Subcutaneous adipose tissue (tissue), 4 donors: ENCODE measurements around the gene EVL. TPM values are rescaled to one million over a fixed set of nuclear protein-coding genes. Genes with fewer than 3 reads are reported as not detected.

ENCODE experiments used
- total RNA-seq, 4 donors: library from RNA; depleted of rRNA; stranded (reverse); fragments of >200 nt; gene quantifications; one replicate each; pipeline ENCODE4 v1.1.0, GENCODE V29; 2016
- TF ChIP-seq, protein P1 (sequence below): fragments of 450-650 bp; IDR thresholded peaks from one replicate; pipeline ENCODE4 v1.5.1; 2016; ENCODE audit warnings: low read depth, mild to moderate bottlenecking, control low read depth, antibody characterized with exemption, moderate library complexity

The EVL gene
- total RNA-seq, 4 donors from 2014 or later, result 36.7 to 108 (median 46.5) TPM

DNA sequence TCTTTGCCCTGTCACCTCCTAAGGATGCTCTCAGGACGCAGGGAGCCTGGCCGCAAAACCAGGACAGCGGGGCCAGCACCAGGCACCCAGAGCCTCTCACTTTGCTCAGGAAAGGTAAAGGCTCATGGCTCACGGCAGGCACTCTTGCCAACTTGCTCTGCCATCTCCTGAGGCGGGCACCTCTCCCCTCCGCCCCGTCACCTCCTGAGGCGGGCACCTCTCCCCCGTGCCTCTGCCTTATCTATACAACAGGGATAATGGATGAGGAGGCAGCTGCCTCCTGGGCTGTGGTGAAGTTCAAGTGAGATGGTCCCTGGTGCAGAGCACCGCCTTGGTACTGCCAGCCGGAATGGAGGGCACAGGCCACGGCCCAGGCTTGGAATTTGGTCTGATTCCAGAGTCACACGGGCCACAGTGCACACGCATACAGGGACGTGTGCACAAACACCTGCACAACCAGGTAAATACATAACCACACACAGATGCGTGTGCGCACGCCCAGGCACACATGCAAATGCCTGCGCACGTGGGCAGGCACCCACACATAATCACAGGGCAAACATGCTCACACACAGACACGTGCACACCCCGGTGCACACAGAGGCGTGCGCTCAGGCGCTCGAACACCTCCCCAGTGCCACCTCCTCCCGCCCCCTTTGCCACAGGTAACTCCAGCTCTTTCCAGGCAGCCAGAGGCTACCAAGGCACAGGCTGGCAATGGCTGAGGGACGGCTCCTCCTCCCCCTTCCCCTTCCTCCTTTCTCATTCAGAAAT is 82.7 kb downstream of the EVL start:
- TF ChIP-seq, protein P1, sequence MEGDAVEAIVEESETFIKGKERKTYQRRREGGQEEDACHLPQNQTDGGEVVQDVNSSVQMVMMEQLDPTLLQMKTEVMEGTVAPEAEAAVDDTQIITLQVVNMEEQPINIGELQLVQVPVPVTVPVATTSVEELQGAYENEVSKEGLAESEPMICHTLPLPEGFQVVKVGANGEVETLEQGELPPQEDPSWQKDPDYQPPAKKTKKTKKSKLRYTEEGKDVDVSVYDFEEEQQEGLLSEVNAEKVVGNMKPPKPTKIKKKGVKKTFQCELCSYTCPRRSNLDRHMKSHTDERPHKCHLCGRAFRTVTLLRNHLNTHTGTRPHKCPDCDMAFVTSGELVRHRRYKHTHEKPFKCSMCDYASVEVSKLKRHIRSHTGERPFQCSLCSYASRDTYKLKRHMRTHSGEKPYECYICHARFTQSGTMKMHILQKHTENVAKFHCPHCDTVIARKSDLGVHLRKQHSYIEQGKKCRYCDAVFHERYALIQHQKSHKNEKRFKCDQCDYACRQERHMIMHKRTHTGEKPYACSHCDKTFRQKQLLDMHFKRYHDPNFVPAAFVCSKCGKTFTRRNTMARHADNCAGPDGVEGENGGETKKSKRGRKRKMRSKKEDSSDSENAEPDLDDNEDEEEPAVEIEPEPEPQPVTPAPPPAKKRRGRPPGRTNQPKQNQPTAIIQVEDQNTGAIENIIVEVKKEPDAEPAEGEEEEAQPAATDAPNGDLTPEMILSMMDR, result no peak

DNA sequence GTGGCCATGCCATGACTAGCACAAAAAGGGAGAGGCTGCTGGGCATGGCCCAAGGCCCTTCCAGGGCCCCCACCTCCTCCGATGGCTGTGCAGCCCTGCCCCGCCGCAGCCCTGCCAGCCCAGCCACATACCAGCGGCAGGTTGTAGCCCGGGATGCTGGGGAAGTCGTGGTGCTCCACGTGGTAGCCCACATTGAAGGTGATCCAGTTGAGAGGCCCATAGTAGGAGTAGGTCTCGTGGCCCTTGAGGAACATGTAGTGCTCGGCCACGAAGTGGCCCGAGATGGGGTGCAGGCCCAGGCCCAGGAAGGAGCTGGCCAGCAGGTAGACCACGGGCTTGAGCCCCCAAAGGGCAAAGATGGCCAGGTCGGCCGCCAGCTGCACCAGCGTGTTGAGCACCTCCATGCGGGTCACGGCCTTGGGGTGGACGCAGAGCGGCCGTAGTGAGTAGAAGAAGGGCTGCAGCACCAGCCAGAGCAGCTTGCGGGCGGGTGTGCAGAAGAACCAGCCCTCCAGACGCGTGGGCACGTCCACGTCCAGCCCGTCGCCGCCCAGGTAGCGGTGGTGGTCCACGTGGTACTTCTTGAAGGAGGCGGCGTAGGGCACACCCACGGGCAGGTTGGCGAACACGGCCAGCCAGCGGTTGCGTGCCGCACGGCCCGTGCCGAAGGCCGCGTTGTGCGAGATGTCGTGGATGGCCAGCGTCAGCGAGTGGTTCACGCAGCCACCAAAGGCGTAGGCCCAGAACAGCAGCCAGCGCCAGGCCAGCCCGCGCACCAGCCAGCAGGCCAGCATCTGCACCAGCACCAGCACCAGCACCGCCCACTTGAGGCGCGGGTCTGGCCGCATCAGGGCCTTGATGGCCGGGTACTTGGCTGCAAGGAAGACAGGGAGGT is 83.9 kb downstream of the EVL start:
- TF ChIP-seq, protein P1, result no peak

DNA sequence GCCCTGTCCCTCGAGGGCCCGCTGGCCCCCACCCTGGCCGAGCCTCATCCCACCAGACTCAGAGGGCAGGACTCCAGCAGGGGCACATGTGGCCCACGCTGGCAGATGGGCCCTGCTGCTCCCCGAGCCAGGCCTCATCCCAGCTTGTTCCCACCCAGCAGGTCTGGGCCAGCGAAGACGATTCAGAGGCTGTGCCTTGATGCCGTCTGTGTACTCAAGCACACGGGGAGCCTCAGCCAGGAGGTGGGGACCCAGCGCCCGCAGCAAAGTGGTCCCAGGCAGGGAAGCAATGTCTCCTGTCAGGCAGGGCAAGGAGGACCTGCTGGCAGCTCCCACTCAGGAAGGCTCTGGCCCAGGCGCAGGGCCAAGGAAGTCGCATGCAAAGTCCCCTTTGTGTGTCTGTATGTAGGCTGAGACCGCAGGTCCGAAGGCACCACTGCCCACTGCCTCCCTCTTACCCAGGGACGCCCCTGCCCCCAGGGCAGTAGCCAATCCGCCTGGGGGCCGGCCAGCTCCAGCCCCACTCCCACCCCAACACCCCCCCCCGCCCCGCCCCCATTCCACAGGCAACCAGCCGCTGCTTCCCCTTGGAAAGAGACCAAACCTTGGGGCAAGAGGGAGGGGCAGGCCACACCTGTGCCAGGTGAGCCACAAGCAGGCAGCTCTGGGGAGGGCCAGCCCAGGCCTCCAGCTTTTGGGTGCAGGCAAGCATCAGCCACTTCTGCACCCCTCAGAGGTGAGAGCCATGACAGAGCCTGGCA is 84.8 kb downstream of the EVL start:
- TF ChIP-seq, protein P1, result no peak

DNA sequence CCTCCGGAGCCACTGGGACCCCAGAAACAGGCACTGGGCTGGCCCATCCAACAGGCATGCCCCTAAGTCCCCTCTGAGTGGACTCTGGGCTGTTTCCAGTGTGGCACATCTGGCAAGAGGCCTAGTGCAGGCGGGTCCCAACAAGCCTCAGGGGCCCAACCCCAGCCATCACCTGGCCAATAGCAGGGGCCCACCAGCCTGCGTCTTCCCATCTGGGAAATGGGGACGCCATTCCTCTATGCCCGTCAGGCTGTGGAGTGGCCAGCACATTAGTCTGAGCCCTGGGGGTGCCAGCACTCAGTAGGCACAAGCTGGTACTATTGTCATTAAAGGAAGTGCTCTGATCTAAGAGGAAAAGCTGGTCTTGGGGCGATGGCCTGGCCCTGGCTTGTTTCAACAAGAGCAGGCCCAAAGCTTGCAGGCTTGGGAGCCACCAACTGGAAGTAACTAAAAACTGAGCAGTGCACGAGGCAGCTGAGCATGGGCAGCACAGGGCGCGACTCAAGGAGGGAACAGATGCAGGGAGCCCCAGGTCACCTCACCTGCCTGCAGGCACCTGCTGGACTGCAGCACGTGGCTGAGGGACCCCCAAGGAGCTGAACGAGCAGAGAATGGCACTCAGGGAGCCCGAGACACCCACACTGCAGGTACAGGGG is 85.8 kb downstream of the EVL start:
- TF ChIP-seq, protein P1, result no peak

DNA sequence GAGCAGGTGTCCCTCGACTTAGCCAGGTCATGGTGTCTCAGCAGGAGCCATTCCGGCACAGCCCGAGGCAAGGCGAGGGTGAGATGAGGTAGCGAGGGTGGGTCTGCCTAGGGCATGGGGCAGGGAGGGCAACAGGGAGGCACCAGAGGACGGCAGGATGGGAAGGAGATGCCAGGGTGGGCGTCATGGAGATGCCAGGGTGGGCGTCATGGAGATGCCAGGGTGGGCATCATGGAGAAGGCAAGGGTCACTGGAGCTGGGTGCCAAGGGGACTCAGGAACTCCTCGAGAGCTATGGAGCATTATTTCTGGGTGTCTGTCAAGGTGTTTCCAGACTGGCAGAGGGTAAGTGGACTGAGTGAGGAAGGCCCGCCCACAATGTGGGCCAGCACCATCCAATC is 86.9 kb downstream of the EVL start:
- TF ChIP-seq, protein P1, result no peak

DNA sequence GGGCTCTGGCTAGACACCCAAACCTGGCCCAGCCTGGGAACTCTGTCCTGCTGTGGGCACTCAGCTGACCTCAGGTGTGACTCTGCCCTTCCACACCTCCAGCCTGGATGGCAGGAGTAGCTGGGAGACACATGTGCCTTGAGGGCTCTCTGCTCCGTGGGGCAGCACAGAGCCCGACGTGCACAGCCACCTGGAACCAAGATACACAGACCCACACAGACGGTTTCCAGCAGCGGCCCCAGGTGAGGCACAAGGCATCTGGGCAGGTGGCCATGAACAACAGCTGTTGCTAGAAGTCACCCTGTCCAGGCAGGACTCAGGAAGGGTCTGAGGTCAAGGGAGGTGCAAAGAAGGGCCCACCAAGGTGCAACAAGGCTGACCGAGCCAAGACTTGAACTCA is 88.3 kb downstream of the EVL start:
- TF ChIP-seq, protein P1, result no peak
